Endodermal cell (in vitro differentiated cells): ENCODE measurements around the gene OR11H12. TPM values are rescaled to one million over a fixed set of nuclear protein-coding genes. Genes with fewer than 3 reads are reported as not detected.
"Not testable (repeated sequence)": the region's sequence is repeated elsewhere in the genome, so short reads cannot be mapped to it uniquely, and the experiment has no call there.

Experiments used
- DNase-seq: peaks from one replicate; pipeline ENCODE4 v3.0.0-alpha.2; 2017
- H3K27ac ChIP-seq: 2 replicates; pipeline ENCODE4 v1.5.1; 2013; ENCODE audit warnings: mild to moderate bottlenecking, low read depth, low read length, moderate library complexity
- H3K27me3 ChIP-seq: 2 replicates; pipeline ENCODE4 v1.6.1; 2013; ENCODE audit warnings: mild to moderate bottlenecking, low read length, moderate library complexity; ENCODE audit not compliant: insufficient read depth, control insufficient read depth, poor library complexity, severe bottlenecking
- H3K36me3 ChIP-seq: 2 replicates; pipeline ENCODE4 v1.7.0; 2013; ENCODE audit warnings: mild to moderate bottlenecking, low read length, moderate library complexity; ENCODE audit not compliant: control insufficient read depth, insufficient read depth
- H3K4me1 ChIP-seq: one replicate; pipeline ENCODE4 v1.7.0; 2013; ENCODE audit warnings: low read length; ENCODE audit not compliant: control insufficient read depth, insufficient read depth
- H3K4me3 ChIP-seq: 2 replicates; pipeline ENCODE4 v1.5.1; 2013; ENCODE audit warnings: mild to moderate bottlenecking, low read length, moderate library complexity
- H3K9ac ChIP-seq: 2 replicates; pipeline ENCODE4 v1.6.1; 2013; ENCODE audit warnings: mild to moderate bottlenecking, low read length, moderate library complexity; ENCODE audit not compliant: poor library complexity, severe bottlenecking; ENCODE audit errors: extremely low read depth
- H3K9me3 ChIP-seq: 2 replicates; pipeline ENCODE4 v1.6.1; 2013; ENCODE audit warnings: mild to moderate bottlenecking, low read length, moderate library complexity; ENCODE audit not compliant: control insufficient read depth
- H3K27ac Mint-ChIP-seq: 2 replicates; pipeline ENCODE4 v1.8.0; 2020; ENCODE audit warnings: mixed read lengths
- H3K27me3 Mint-ChIP-seq: 2 replicates; pipeline ENCODE4 v1.8.0; 2021; ENCODE audit warnings: mild to moderate bottlenecking, mixed read lengths; ENCODE audit not compliant: insufficient read depth
- H3K36me3 Mint-ChIP-seq: 2 replicates; pipeline ENCODE4 v1.8.0; 2020; ENCODE audit warnings: low read depth, mixed read lengths
- H3K4me1 Mint-ChIP-seq: 2 replicates; pipeline ENCODE4 v1.8.0; 2020; ENCODE audit warnings: mixed read lengths
- H3K4me3 Mint-ChIP-seq: 2 replicates; pipeline ENCODE4 v1.8.0; 2020; ENCODE audit warnings: mild to moderate bottlenecking, moderate library complexity, mixed read lengths
- H3K9me3 Mint-ChIP-seq: 2 replicates; pipeline ENCODE4 v1.8.0; 2020; ENCODE audit warnings: mild to moderate bottlenecking, mixed read lengths
- WGBS, 2 experiments: methylation state at CpG; one replicate each; pipeline versions ENCODE4 v1.1.5 to v1.1.7; 2013; ENCODE audit warnings: missing lambda C conversion rate in 2 of 2, mixed read lengths in 1 of 2; ENCODE audit not compliant: insufficient coverage in 1 of 2, insufficient read length in 1 of 2; 5-methylcytosine and 5-hydroxymethylcytosine counted together
- long read RNA-seq, 4 experiments: library from polyadenylated mRNA in 2 of 4; library from RNA in 1 of 4; library from capped mRNA in 1 of 4; stranded (forward) in 3 of 4; unstranded in 1 of 4; transcript quantifications; one replicate each; pipeline ENCODE4 v2.0.0, GENCODE V29; 2020 to 2021; ENCODE audit warnings: inconsistent platforms in 1 of 4
- polyA plus RNA-seq, 2 experiments: library from polyadenylated mRNA; stranded (reverse); fragments of 50-300 nt; gene quantifications; one replicate each; pipeline ENCODE4 v1.2.3, GENCODE V29; 2013
- total RNA-seq, 2 donors: library from RNA; stranded (reverse); fragmentation: NEBNext Ultra II Directional in 1 of 2; extraction: Animal tissue kit (Norgen Biotek cat#: 25700) in 1 of 2; gene quantifications; 2 replicates in 1 of 2; 3 replicates in 1 of 2; pipeline ENCODE4 v1.2.1, GENCODE V29; 2021

The OR11H12 gene, protein sequence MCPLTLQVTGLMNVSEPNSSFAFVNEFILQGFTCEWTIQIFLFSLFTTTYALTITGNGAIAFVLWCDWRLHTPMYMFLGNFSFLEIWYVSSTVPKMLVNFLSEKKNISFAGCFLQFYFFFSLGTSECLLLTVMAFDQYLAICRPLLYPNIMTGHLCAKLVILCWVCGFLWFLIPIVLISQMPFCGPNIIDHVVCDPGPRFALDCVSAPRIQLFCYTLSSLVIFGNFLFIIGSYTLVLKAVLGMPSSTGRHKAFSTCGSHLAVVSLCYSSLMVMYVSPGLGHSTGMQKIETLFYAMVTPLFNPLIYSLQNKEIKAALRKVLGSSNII
- total RNA-seq = not detected
- not detected for polyA plus RNA-seq (2013, experiment 1 of 2)
- not detected for polyA plus RNA-seq (2013, experiment 2 of 2)
- long read RNA-seq, experiment 1 = 0 reads
- long read RNA-seq, experiment 2 = 0 reads
- long read RNA-seq, experiment 3 = 0 reads
- long read RNA-seq, experiment 4 = 0 reads

DNA sequence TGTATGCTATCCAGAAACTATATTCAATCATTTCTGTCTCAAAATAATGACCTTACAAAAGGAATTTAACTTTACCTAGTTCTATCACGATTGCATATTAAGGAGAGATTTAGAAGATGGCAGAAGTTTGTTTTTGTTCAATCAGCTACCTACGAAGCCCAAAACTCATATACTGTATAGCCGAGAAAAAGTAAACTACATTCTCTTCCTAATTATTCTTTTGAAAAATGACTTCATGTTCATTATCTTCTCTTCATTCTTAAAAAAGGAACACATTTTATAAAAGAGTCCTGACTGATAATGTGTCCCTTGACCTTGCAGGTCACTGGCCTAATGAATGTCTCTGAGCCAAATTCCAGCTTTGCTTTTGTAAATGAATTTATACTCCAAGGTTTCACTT is at the start of gene OR11H12:
Gene OR11H12, plus strand, starts transcription at position 301 of the 400 bp plus-strand sequence. Its CDS starts 0 bp downstream, at position 301.
- not testable (repeated sequence) for H3K27me3 ChIP-seq, H3K4me1 Mint-ChIP-seq, H3K36me3 ChIP-seq, H3K4me3 ChIP-seq, H3K27ac Mint-ChIP-seq, DNase-seq, H3K4me1 ChIP-seq, H3K27ac ChIP-seq, H3K36me3 Mint-ChIP-seq, H3K27me3 Mint-ChIP-seq, H3K9me3 ChIP-seq, H3K4me3 Mint-ChIP-seq, H3K9me3 Mint-ChIP-seq, H3K9ac ChIP-seq
- no CpG with 5 or more reads among the region's 3 CpGs for WGBS, 2 experiments

DNA sequence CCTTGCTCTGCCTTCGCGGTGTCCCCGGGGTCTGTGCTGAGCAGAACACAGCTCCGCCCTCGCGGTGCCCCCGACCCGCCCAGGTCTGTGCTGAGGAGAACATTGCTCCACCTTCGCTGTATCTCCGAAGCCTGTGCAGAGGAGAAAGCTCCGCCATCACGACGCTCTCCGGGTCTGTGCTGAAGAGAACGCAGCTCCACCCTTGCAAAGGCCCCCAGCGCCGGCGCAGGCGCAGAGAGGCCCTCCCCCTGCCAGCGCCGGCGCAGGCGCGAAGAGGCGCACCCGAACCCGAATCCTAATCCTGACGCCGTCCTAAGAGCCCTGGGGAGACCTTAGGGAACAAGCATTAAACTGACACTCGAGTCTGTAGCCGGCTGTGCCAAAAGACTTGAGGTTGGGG is 18.0 kb upstream of the OR11H12 start:
- not testable (repeated sequence) for H3K9me3 ChIP-seq, H3K9ac ChIP-seq, H3K9me3 Mint-ChIP-seq, H3K27me3 ChIP-seq, DNase-seq, H3K4me1 Mint-ChIP-seq, H3K4me3 ChIP-seq, H3K27me3 Mint-ChIP-seq, H3K36me3 ChIP-seq, H3K4me3 Mint-ChIP-seq, H3K4me1 ChIP-seq, H3K36me3 Mint-ChIP-seq, H3K27ac Mint-ChIP-seq, H3K27ac ChIP-seq
- WGBS, 2 experiments = 86% methylated on average over 11 of the region's 31 CpGs; no CpG with 5 or more reads in 1 of the 2 experiments

DNA sequence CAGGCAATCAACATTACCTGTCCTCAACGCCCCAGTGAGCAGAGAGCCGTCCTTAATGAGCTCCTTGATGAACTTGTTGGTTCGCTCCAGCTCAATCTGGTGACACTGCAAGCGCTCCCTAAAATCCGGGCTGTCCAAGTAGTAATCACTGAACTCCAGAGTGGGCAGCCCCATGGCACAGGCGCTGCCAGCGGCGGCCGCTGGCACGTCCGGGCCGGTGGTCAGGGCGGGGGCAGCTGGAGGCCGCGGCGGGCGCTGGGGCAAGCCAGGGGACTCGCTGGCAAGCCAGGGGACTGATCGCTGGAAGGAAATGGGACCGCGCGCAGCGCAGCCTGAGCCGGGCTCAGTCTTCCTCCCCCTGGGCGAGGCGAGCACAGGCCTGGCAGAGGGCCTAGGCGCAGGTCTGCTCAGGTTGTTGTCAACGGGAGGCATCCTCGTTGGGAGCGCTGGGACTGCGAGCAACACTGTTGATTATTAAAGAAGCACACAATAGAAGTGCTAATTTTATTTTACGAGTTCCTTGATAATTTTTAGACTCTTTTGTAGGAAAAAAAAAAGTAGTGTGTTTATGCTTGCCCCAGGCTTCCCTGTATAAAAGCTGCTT is 25.8 kb downstream of the OR11H12 start:
- not testable (repeated sequence) for H3K9me3 Mint-ChIP-seq, H3K27me3 ChIP-seq, H3K9me3 ChIP-seq, H3K4me1 ChIP-seq, H3K27ac ChIP-seq, DNase-seq, H3K4me3 ChIP-seq, H3K36me3 ChIP-seq, H3K4me1 Mint-ChIP-seq, H3K27ac Mint-ChIP-seq, H3K27me3 Mint-ChIP-seq, H3K4me3 Mint-ChIP-seq, H3K36me3 Mint-ChIP-seq, H3K9ac ChIP-seq
- WGBS, 2 experiments = no CpG with 5 or more reads among the region's 32 CpGs

DNA sequence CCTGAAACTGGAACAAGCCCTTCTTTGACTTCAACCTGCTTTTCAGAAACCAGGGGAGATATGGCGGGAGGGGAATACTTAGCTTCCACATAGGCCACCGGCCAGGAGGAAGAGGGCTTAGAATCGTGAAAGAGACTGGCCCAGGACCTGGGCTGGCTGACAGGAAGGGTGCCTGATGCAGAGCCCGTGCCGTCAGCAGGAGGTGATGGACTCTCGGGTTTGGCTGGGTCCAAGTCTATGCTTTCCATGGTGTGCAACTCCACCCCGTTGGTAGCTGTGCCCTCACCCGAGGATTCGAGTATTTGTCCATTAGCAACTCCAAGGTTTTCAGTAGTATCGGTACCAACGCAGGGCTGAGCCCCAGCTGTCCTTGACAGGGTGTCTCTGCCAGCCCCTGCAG is 35.1 kb downstream of the OR11H12 start:
- H3K9me3 ChIP-seq, H3K4me1 ChIP-seq, H3K4me1 Mint-ChIP-seq, H3K9ac ChIP-seq, H3K27me3 ChIP-seq, H3K36me3 Mint-ChIP-seq, H3K27me3 Mint-ChIP-seq, H3K27ac Mint-ChIP-seq, H3K4me3 Mint-ChIP-seq, H3K4me3 ChIP-seq, DNase-seq, H3K27ac ChIP-seq, H3K9me3 Mint-ChIP-seq, H3K36me3 ChIP-seq: not testable (repeated sequence)
- no CpG with 5 or more reads among the region's 11 CpGs for WGBS, 2 experiments

DNA sequence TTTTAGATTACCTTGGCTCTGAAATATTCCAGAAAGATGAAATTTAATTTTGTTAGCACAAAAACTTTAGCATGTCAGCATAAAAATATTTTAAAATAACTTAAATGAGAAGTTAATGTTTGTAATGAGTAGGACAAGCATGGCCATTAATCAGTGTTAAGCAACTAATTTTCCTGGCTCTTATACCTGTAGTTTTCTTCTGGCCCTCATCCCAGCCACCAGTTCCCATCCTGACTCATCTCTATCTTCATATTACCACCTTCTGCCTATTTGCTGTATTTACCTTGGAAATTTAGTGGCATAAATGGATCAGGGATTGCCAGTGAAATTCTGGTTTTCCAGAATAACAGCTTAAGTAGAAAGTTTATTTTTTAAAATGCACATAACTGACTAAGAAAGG is 37.1 kb downstream of the OR11H12 start:
- not testable (repeated sequence) for H3K4me1 Mint-ChIP-seq, H3K4me3 ChIP-seq, H3K36me3 Mint-ChIP-seq, H3K36me3 ChIP-seq, H3K9me3 ChIP-seq, H3K27me3 ChIP-seq, H3K27me3 Mint-ChIP-seq, H3K4me3 Mint-ChIP-seq, H3K4me1 ChIP-seq, H3K9me3 Mint-ChIP-seq, H3K9ac ChIP-seq, H3K27ac Mint-ChIP-seq, H3K27ac ChIP-seq, DNase-seq

DNA sequence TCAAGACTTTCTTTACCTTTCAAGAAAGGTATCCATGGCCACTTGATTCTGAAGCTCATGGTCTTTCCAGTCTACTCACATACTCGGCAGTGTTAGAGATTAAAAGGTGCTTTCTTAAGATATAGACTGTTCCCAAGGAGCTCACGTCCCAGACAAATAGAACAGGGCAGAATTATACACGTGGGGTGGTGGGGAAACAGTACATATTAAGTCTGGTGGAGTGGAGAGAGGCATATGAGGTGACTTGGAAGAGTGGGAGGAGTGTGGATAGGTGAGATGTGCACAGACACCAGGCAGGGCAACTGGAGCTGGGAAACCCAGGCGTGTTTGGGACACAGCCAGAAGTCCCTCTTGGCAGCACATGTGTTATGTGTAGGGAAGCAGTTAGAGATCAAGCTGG is 37.9 kb downstream of the OR11H12 start:
- H3K36me3 Mint-ChIP-seq, H3K4me1 Mint-ChIP-seq, H3K36me3 ChIP-seq, H3K27ac ChIP-seq, H3K27me3 Mint-ChIP-seq, H3K4me3 Mint-ChIP-seq, H3K9me3 Mint-ChIP-seq, H3K27ac Mint-ChIP-seq, H3K27me3 ChIP-seq, DNase-seq, H3K4me1 ChIP-seq, H3K9me3 ChIP-seq, H3K9ac ChIP-seq, H3K4me3 ChIP-seq: not testable (repeated sequence)
- 7% methylated on average over 2 of the region's 4 CpGs; no CpG with 5 or more reads in 1 of the 2 experiments for WGBS, 2 experiments
